ENCODE measurements around the gene CARD19. TPM values are rescaled to one million over a fixed set of nuclear protein-coding genes. Genes with fewer than 3 reads are reported as not detected.
A peak's percentile ranks its signal among the peaks of the same experiment; 100 is the strongest.

CARD19 gene
- total RNA-seq, 1 donor from 2014 or later: 22.6 TPM

- H3K4me3 Mint-ChIP-seq: peak overlapping the region; percentile 61
- H3K27ac Mint-ChIP-seq: peak overlapping the region; percentile 80
- H3K9me3 Mint-ChIP-seq: peaks cover 5% of the 10 kb centered on the region
- TF ChIP-seq, protein P1, sequence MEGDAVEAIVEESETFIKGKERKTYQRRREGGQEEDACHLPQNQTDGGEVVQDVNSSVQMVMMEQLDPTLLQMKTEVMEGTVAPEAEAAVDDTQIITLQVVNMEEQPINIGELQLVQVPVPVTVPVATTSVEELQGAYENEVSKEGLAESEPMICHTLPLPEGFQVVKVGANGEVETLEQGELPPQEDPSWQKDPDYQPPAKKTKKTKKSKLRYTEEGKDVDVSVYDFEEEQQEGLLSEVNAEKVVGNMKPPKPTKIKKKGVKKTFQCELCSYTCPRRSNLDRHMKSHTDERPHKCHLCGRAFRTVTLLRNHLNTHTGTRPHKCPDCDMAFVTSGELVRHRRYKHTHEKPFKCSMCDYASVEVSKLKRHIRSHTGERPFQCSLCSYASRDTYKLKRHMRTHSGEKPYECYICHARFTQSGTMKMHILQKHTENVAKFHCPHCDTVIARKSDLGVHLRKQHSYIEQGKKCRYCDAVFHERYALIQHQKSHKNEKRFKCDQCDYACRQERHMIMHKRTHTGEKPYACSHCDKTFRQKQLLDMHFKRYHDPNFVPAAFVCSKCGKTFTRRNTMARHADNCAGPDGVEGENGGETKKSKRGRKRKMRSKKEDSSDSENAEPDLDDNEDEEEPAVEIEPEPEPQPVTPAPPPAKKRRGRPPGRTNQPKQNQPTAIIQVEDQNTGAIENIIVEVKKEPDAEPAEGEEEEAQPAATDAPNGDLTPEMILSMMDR (IDR thresholded peaks at IDR 0.05; ENCODE audit: unreplicated experiment): no peak
- DNase-seq (ENCODE audit: low spot score in 2 of 2, unreplicated experiment in 2 of 2): peak; percentile 100
- peaks cover 1% of the 10 kb centered on the region for H3K36me3 Mint-ChIP-seq
- no peaks in the 10 kb centered on the region for H3K27me3 Mint-ChIP-seq (ENCODE audit: low read depth)
- peaks cover 47% of the 10 kb centered on the region for H3K4me1 Mint-ChIP-seq
Observed at GRCh38 chr9:93095205-93096130, 549 bp upstream of the CARD19 start.

GRCh38 chr9:93096811-93097382 lies 880 bp downstream of the CARD19 start:
- Mint-ChIP-seq H3K36me3 (peaks cover 5% of the 10 kb centered on the region), H3K4me1 (peaks cover 42% of the 10 kb centered on the region), H3K27ac (no peak overlapping the region), H3K27me3 (ENCODE audit: low read depth) (no peaks in the 10 kb centered on the region), H3K4me3 (peak overlapping the region; percentile 78), H3K9me3 (peaks cover 5% of the 10 kb centered on the region)
- TF ChIP-seq, protein P1 (IDR thresholded peaks at IDR 0.05; ENCODE audit: unreplicated experiment): no peak
- DNase-seq (ENCODE audit: low spot score in 2 of 2, unreplicated experiment in 2 of 2): no peak

GRCh38 chr9:93097511-93098201 lies 1.6 kb downstream of the CARD19 start:
- H3K36me3 Mint-ChIP-seq: peaks cover 9% of the 10 kb centered on the region
- no peak for DNase-seq (ENCODE audit: low spot score in 2 of 2, unreplicated experiment in 2 of 2)
- TF ChIP-seq, protein P1 (IDR thresholded peaks at IDR 0.05; ENCODE audit: unreplicated experiment): no peak
- no peak overlapping the region for H3K27ac Mint-ChIP-seq
- peaks cover 39% of the 10 kb centered on the region for H3K4me1 Mint-ChIP-seq
- H3K4me3 Mint-ChIP-seq: peak overlapping the region; percentile 78
- no peaks in the 10 kb centered on the region for H3K27me3 Mint-ChIP-seq (ENCODE audit: low read depth)
- peaks cover 10% of the 10 kb centered on the region for H3K9me3 Mint-ChIP-seq

DNA sequence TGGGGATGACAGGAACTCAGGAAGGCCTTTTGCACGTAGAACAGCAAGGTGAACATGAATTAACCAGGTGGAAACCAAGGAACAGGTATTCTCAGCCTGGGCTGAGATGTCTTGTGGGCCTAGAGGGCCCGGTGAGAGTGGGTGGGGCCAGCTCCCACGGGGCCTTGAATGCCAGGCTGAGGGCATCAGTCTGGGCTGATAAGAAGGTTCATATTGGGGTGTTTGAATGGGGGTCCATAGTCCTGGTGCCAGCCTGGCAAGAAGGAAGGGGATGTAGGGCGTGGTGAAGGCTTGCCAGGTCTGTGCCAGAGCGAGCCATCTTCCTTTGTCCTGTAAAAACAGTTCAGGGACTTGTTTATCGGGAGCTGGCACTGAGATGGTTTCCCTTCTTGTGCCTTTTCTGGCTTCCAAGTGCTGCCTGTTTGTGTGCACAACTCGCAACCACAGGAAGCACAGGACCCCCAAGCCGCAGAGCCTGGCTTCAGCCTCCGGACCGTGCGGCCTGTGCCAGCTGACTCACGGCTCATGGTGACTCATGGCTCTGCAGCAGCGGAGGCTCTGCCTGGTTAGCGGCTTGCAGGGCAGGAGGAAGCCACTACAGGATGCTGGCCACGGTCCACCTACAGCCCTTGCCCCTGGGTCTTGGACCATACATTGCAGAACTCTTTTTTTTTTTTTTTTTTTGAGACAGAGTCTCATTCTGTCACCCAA lies 2.4 kb downstream of the CARD19 start:
- Mint-ChIP-seq H3K4me3 (peak overlapping the region; percentile 17), H3K27me3 (ENCODE audit: low read depth) (no peaks in the 10 kb centered on the region), H3K4me1 (peaks cover 31% of the 10 kb centered on the region), H3K27ac (no peak overlapping the region), H3K9me3 (peaks cover 15% of the 10 kb centered on the region), H3K36me3 (peaks cover 11% of the 10 kb centered on the region)
- TF ChIP-seq, protein P1 (IDR thresholded peaks at IDR 0.05; ENCODE audit: unreplicated experiment): no peak
- no peak for DNase-seq (ENCODE audit: low spot score in 2 of 2, unreplicated experiment in 2 of 2)

- DNase-seq (ENCODE audit: low spot score in 2 of 2, unreplicated experiment in 2 of 2): no peak
- TF ChIP-seq, protein P1 (IDR thresholded peaks at IDR 0.05; ENCODE audit: unreplicated experiment): no peak
- Mint-ChIP-seq H3K4me1 (peaks cover 20% of the 10 kb centered on the region), H3K9me3 (peaks cover 26% of the 10 kb centered on the region), H3K36me3 (peaks cover 19% of the 10 kb centered on the region), H3K27ac (no peak overlapping the region), H3K4me3 (no peak overlapping the region), H3K27me3 (ENCODE audit: low read depth) (no peaks in the 10 kb centered on the region)
Observed at GRCh38 chr9:93099551-93100275, 3.7 kb downstream of the CARD19 start.
